ENCODE measurements around the gene REXO2.

REXO2 gene

DNA sequence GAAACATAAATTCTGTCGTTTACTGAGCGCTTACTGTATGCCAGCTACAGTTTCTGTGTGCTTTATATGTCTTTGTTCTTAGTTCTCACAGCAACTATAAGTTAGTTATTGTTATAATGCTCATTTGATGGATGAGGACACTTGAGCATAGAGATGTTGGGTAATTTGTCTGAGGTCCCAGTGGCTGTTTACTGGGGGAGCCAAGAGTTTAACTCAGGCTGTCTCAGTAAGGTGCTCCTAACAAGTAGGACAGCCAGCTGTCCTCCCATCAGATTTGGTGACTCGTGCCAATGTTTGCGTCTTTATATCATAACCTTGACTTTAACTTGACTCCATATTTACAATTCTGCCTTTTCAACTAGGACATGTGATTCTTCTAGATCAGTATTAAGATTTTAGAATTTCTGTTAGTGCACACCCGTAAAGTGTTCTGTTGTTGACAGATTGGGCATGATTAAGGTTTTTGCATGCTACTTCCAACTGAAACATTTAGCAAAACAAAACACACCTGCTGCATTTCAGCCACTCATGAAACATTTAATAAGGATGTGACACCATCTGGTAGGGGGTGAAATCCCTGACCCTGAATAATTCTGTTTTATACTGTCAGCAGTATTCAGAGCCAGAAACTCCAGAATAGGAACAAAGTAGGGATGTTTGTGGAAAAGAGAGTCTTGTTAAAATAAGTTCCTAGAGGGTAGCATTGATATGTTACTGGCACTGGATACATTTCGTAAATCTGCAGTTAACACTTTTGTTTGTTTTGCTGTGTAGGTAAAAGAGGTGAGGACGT lies 1.9 kb downstream of the REXO2 start:
- H3K27ac ChIP-seq (ENCODE audit: low read length), result no peak overlapping the region
- 0 out of 2 replicates have a peak, but pooled peaks cover 2% of the 10 kb centered on the region for H3K36me3 ChIP-seq (replicated peaks; ENCODE audit: insufficient read depth, low read length)
- peak overlapping the region; percentile 75 for H3K4me2 ChIP-seq (ENCODE audit: low read depth, low read length)
- H3K4me1 ChIP-seq (ENCODE audit: low read length), result peaks cover 31% of the 10 kb centered on the region
- H2AFZ ChIP-seq (ENCODE audit: low read length), result no peak overlapping the region
- H3K9me3 ChIP-seq (replicated peaks; ENCODE audit: insufficient read depth, low read length), result no peaks in the 10 kb centered on the region
- H3K9ac ChIP-seq (ENCODE audit: low read length), result peak overlapping the region; percentile 83; the same call in 1 of the 2 replicates
- no peaks in the 10 kb centered on the region for H3K9me2 ChIP-seq (replicated peaks; ENCODE audit: insufficient read depth, low read length)
- no peaks in the 10 kb centered on the region for H3F3A ChIP-seq (ENCODE audit: insufficient read depth, low read length)
- peak overlapping the region; percentile 98 for H3K4me3 ChIP-seq (ENCODE audit: low read length)
- DNase-seq, result no peak
- H3K79me2 ChIP-seq (ENCODE audit: low read length), result peaks cover 69% of the 10 kb centered on the region
- no peaks in the 10 kb centered on the region for H4K20me1 ChIP-seq (ENCODE audit: insufficient read depth, low read length)
- no peak for TF ChIP-seq EZH2 (optimal IDR thresholded peaks at IDR 0.05; ENCODE audit: low read depth, low read length)
- TF ChIP-seq EZH2phosphoT487 (IDR thresholded peaks at IDR 0.05; ENCODE audit: low read length), result no peak
- TF ChIP-seq, protein P1, sequence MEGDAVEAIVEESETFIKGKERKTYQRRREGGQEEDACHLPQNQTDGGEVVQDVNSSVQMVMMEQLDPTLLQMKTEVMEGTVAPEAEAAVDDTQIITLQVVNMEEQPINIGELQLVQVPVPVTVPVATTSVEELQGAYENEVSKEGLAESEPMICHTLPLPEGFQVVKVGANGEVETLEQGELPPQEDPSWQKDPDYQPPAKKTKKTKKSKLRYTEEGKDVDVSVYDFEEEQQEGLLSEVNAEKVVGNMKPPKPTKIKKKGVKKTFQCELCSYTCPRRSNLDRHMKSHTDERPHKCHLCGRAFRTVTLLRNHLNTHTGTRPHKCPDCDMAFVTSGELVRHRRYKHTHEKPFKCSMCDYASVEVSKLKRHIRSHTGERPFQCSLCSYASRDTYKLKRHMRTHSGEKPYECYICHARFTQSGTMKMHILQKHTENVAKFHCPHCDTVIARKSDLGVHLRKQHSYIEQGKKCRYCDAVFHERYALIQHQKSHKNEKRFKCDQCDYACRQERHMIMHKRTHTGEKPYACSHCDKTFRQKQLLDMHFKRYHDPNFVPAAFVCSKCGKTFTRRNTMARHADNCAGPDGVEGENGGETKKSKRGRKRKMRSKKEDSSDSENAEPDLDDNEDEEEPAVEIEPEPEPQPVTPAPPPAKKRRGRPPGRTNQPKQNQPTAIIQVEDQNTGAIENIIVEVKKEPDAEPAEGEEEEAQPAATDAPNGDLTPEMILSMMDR (IDR thresholded peaks at IDR 0.05; ENCODE audit: low read length), result no peak
- H3K27me3 ChIP-seq (replicated peaks; ENCODE audit: insufficient read depth, low read length), result no peaks in the 10 kb centered on the region

DNA sequence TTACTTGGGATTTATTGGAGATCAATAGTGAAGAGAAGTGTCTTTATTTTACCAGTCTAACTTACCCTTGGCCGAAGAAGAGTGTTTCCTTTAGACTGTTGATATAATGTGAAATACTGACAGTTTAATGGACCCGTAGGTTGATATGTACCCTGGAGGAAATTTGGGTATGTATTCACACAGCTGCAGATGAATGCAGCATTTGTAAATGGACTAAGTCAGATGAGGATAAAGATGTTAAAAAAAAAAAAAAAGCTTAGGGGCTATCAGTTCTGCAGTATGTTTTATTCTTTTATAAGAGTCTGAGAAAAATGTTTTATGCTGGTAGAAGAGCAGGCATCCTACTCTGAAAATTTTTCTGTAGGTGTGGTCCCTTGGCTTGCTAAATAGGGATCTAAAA lies 2.7 kb downstream of the REXO2 start:
- Histone ChIP-seq H3K27me3 (replicated peaks; ENCODE audit: insufficient read depth, low read length) (no peaks in the 10 kb centered on the region), H3K4me1 (ENCODE audit: low read length) (peaks cover 31% of the 10 kb centered on the region), H3K27ac (ENCODE audit: low read length) (no peak overlapping the region), H3K9me3 (replicated peaks; ENCODE audit: insufficient read depth, low read length) (no peaks in the 10 kb centered on the region), H3K9me2 (replicated peaks; ENCODE audit: insufficient read depth, low read length) (no peaks in the 10 kb centered on the region), H3K36me3 (replicated peaks; ENCODE audit: insufficient read depth, low read length) (0 out of 2 replicates have a peak, but pooled peaks cover 7% of the 10 kb centered on the region), H4K20me1 (ENCODE audit: insufficient read depth, low read length) (no peaks in the 10 kb centered on the region), H3K4me3 (ENCODE audit: low read length) (no peak overlapping the region), H3K79me2 (ENCODE audit: low read length) (peaks cover 74% of the 10 kb centered on the region), H3K9ac (ENCODE audit: low read length) (no peak overlapping the region), H2AFZ (ENCODE audit: low read length) (no peak overlapping the region), H3F3A (ENCODE audit: insufficient read depth, low read length) (no peaks in the 10 kb centered on the region), H3K4me2 (ENCODE audit: low read depth, low read length) (no peak overlapping the region)
- TF ChIP-seq EZH2 (optimal IDR thresholded peaks at IDR 0.05; ENCODE audit: low read depth, low read length), result no peak
- TF ChIP-seq EZH2phosphoT487 (IDR thresholded peaks at IDR 0.05; ENCODE audit: low read length), result no peak
- TF ChIP-seq, protein P1 (IDR thresholded peaks at IDR 0.05; ENCODE audit: low read length), result no peak
- DNase-seq, result no peak

DNA sequence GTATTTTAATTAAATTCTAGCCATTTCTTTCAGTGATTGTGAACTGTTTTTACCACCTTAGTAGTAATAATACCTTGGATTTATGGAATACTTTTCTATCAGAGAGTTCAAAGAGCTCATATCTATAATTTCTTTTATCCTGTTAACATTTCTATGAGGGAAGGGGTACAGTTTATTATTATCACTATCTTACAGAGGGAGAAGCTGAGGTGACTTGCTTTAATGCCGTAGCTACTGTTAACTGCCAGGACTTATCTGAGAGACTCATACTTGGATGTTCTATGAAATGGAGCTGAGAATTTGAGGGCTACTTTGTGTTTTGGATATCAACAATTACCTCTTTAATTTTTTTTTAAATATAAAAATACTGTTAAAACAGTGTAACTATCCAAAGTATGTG lies 3.3 kb downstream of the REXO2 start:
- Histone ChIP-seq H3K4me1 (ENCODE audit: low read length) (peaks cover 31% of the 10 kb centered on the region), H3K4me3 (ENCODE audit: low read length) (no peak overlapping the region), H3K9ac (ENCODE audit: low read length) (no peak overlapping the region), H3F3A (ENCODE audit: insufficient read depth, low read length) (no peaks in the 10 kb centered on the region), H3K36me3 (replicated peaks; ENCODE audit: insufficient read depth, low read length) (0 out of 2 replicates have a peak, but pooled peaks cover 7% of the 10 kb centered on the region), H3K27ac (ENCODE audit: low read length) (no peak overlapping the region), H2AFZ (ENCODE audit: low read length) (no peak overlapping the region), H3K4me2 (ENCODE audit: low read depth, low read length) (no peak overlapping the region), H3K9me2 (replicated peaks; ENCODE audit: insufficient read depth, low read length) (no peaks in the 10 kb centered on the region), H3K9me3 (replicated peaks; ENCODE audit: insufficient read depth, low read length) (no peaks in the 10 kb centered on the region), H3K79me2 (ENCODE audit: low read length) (peaks cover 74% of the 10 kb centered on the region), H4K20me1 (ENCODE audit: insufficient read depth, low read length) (no peaks in the 10 kb centered on the region), H3K27me3 (replicated peaks; ENCODE audit: insufficient read depth, low read length) (no peaks in the 10 kb centered on the region)
- TF ChIP-seq EZH2 (optimal IDR thresholded peaks at IDR 0.05; ENCODE audit: low read depth, low read length), result no peak
- TF ChIP-seq EZH2phosphoT487 (IDR thresholded peaks at IDR 0.05; ENCODE audit: low read length), result no peak
- TF ChIP-seq, protein P1 (IDR thresholded peaks at IDR 0.05; ENCODE audit: low read length), result no peak
- no peak for DNase-seq

Data from MM.1S (cell line).